ENCODE data around the gene CYP21A2. TPM values are rescaled to one million over a fixed set of nuclear protein-coding genes. Genes with fewer than 3 reads are reported as not detected.
"Not testable (repeated sequence)": the region's sequence is repeated elsewhere in the genome, so short reads cannot be mapped to it uniquely, and the experiment has no call there.

The CYP21A2 gene
- total and polyA plus RNA-seq, 2 of the 8 experiments (the other 6 are each of a cell fraction or from before 2014, with no cell fraction given), result 0.22 to 0.23 TPM

- FAIRE-seq; POLR2A ChIA-PET (ENCODE audit: partially characterized antibody); H3K23me2 ChIP-seq (ENCODE audit: low read depth, low read length); H2BK120ac ChIP-seq (replicated peaks; ENCODE audit: low read depth, low read length); H3K4me2 ChIP-seq (ENCODE audit: insufficient read depth in 1 of 2, low read depth in 2 of 2, low read length in 2 of 2); H3K4ac ChIP-seq (replicated peaks; ENCODE audit: insufficient read length, low read depth, low read length); H2AFZ ChIP-seq (ENCODE audit: low read length); H3K27me3 ChIP-seq (replicated peaks in 1 of 4; ENCODE audit: control insufficient read depth in 3 of 4, extremely low read depth in 1 of 4, insufficient read depth in 3 of 4, low read length in 3 of 4); H3K36me3 ChIP-seq (ENCODE audit: control insufficient read depth in 2 of 4, insufficient read depth in 4 of 4, low read length in 3 of 4); H3K23ac ChIP-seq (ENCODE audit: insufficient read length); H3K9ac ChIP-seq (replicated peaks in 1 of 4; ENCODE audit: extremely low read depth in 1 of 4, low read depth in 3 of 4, low read length in 3 of 4); H3K4me1 ChIP-seq (replicated peaks in 1 of 4; ENCODE audit: control insufficient read depth in 3 of 4, insufficient read depth in 4 of 4, low read length in 3 of 4); H2BK12ac ChIP-seq (ENCODE audit: low read depth, low read length); H3K4me3 ChIP-seq (ENCODE audit: extremely low read depth in 1 of 4, insufficient read depth in 2 of 4, low read depth in 3 of 4, low read length in 4 of 4); H3K56ac ChIP-seq (replicated peaks; ENCODE audit: insufficient read length, low read depth, low read length); H4K91ac ChIP-seq (replicated peaks; ENCODE audit: insufficient read length, low read length); H3K14ac ChIP-seq (ENCODE audit: insufficient read length); H2AK5ac ChIP-seq (ENCODE audit: low read depth, low read length); H4K20me1 ChIP-seq (replicated peaks in 1 of 2; ENCODE audit: control insufficient read depth in 1 of 2, insufficient read depth in 2 of 2, low read length in 2 of 2); H2BK15ac ChIP-seq (ENCODE audit: low read length); DNase-seq (ENCODE audit: low read depth in 1 of 2, low spot score in 2 of 2); H2BK5ac ChIP-seq (ENCODE audit: low read depth, low read length); H3K9me3 ChIP-seq (ENCODE audit: insufficient read depth in 2 of 2, low read depth in 1 of 2, low read length in 1 of 2); H3K27ac ChIP-seq (ENCODE audit: low read depth, low read length); H2BK20ac ChIP-seq (ENCODE audit: low read length); H3K18ac ChIP-seq (ENCODE audit: extremely low read depth, low read length); H3K79me2 ChIP-seq (ENCODE audit: control insufficient read depth in 1 of 2, insufficient read depth in 2 of 2, low read length in 2 of 2); H3K79me1 ChIP-seq (ENCODE audit: low read depth, low read length); H4K5ac ChIP-seq (ENCODE audit: insufficient read length, low read depth, low read length); H4K8ac ChIP-seq (ENCODE audit: extremely low read depth, insufficient read depth, low read length): not testable (repeated sequence)
- CTCF ChIA-PET (ENCODE audit: partially characterized antibody), result interaction anchor here (1.4 kb wide), 1 partner anchor 9 kb away, joined by 5 read pairs; no protein-coding TSS in a partner anchor
- 82% methylated on average over 3 of the region's 5 CpGs; no CpG with 5 or more reads in 1 of the 2 experiments for WGBS, 2 experiments (ENCODE audit: extremely low coverage in 1 of 2, insufficient coverage in 1 of 2, insufficient read length in 1 of 2, insufficient replicate concordance in 2 of 2, low coverage in 1 of 2, low lambda C conversion rate in 2 of 2, missing lambda C conversion rate in 1 of 2)
Observed at GRCh38 chr6:32038878-32039277, 663 bp downstream of the CYP21A2 start.
